ENCODE data around the gene LOC101059915.
"Not testable (repeated sequence)": the region's sequence is repeated elsewhere in the genome, so short reads cannot be mapped to it uniquely, and the experiment has no call there.

GRCh38 chrX:71696641-71697465 is 29.5 kb downstream of the LOC101059915 start:
- TF ChIP-seq POLR2A (IDR thresholded peaks at IDR 0.05; ENCODE audit: borderline replicate concordance, extremely low read depth, insufficient read depth, insufficient read length); POLR2AphosphoS5 (IDR thresholded peaks at IDR 0.05; ENCODE audit: low read depth, low read length); RAD21 (IDR thresholded peaks at IDR 0.05; ENCODE audit: low read depth); FOSL1 (IDR thresholded peaks at IDR 0.05; ENCODE audit: low read depth); ZNF274 (IDR thresholded peaks at IDR 0.05; ENCODE audit: low read depth, low read length); JUND (IDR thresholded peaks at IDR 0.05); REST (IDR thresholded peaks at IDR 0.05; ENCODE audit: low read depth); ZFX (IDR thresholded peaks at IDR 0.05); ZBTB33 (IDR thresholded peaks at IDR 0.05; ENCODE audit: extremely low read depth, insufficient replicate concordance, low read length); EZH2phosphoT487 (IDR thresholded peaks at IDR 0.05; ENCODE audit: borderline replicate concordance); YY1 (IDR thresholded peaks at IDR 0.05; ENCODE audit: extremely low read depth, insufficient replicate concordance, low read depth, low read length): not testable (repeated sequence)
- TF ChIP-seq, protein P1, sequence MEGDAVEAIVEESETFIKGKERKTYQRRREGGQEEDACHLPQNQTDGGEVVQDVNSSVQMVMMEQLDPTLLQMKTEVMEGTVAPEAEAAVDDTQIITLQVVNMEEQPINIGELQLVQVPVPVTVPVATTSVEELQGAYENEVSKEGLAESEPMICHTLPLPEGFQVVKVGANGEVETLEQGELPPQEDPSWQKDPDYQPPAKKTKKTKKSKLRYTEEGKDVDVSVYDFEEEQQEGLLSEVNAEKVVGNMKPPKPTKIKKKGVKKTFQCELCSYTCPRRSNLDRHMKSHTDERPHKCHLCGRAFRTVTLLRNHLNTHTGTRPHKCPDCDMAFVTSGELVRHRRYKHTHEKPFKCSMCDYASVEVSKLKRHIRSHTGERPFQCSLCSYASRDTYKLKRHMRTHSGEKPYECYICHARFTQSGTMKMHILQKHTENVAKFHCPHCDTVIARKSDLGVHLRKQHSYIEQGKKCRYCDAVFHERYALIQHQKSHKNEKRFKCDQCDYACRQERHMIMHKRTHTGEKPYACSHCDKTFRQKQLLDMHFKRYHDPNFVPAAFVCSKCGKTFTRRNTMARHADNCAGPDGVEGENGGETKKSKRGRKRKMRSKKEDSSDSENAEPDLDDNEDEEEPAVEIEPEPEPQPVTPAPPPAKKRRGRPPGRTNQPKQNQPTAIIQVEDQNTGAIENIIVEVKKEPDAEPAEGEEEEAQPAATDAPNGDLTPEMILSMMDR (IDR thresholded peaks at IDR 0.05 in 2 of 3, conservative IDR thresholded peaks at IDR 0.05 in 1 of 3; ENCODE audit: borderline replicate concordance in 1 of 3, insufficient read depth in 1 of 3, low read depth in 2 of 3, low read length in 2 of 3) = not testable (repeated sequence)

Data from HCT116 (cell line).